ENCODE data around the gene ERBIN. TPM values are rescaled to one million over a fixed set of nuclear protein-coding genes. Genes with fewer than 3 reads are reported as not detected.
"Not testable (repeated sequence)": the region's sequence is repeated elsewhere in the genome, so short reads cannot be mapped to it uniquely, and the experiment has no call there.

The ERBIN gene
- 10 to 100 TPM; 40.8 to 40.9 TPM for total RNA-seq

- H3K27me3 Mint-ChIP-seq = peaks cover 13% of the 10 kb centered on the region
- H3K9me3 Mint-ChIP-seq (ENCODE audit: low read depth) = no peaks in the 10 kb centered on the region
- H3K36me3 Mint-ChIP-seq = peaks cover 12% of the 10 kb centered on the region
- ATAC-seq (peak; percentile 48), DNase-seq (peak; percentile 82)
- CTCF ChIA-PET = interaction anchor here (0.9 to 1.2 kb wide), 2 partner anchors 100 to 183 kb away, joined by 3 to 4 read pairs; no protein-coding TSS in a partner anchor
- peak within 1 kb of the TSS; percentile 95 for H3K27ac Mint-ChIP-seq
- peak within 1 kb of the TSS; percentile 99 for H3K4me3 Mint-ChIP-seq
- peaks cover 24% of the 10 kb centered on the region for H3K4me1 Mint-ChIP-seq
Observed at GRCh38 chr5:65926276-65926783, at the start of gene ERBIN. Gene ERBIN, plus strand, starts transcription at chr5:65926575. Its CDS starts 66,144 bp downstream, at chr5:65992719.

GRCh38 chr5:65876970-65877369, 49.4 kb upstream of the ERBIN start:
- H3K9me3 Mint-ChIP-seq (ENCODE audit: low read depth) = peaks cover 3% of the 10 kb centered on the region
- H3K36me3 Mint-ChIP-seq = peaks cover 2% of the 10 kb centered on the region
- H3K27ac Mint-ChIP-seq = no peak overlapping the region
- CTCF ChIA-PET = no interaction called here
- no peaks in the 10 kb centered on the region for H3K27me3 Mint-ChIP-seq
- ATAC-seq (no peak), DNase-seq (no peak)
- H3K4me3 Mint-ChIP-seq = no peak overlapping the region
- H3K4me1 Mint-ChIP-seq = no peaks in the 10 kb centered on the region

GRCh38 chr5:65879668-65880256, 46.6 kb upstream of the ERBIN start:
- CTCF ChIA-PET; DNase-seq; H3K9me3 Mint-ChIP-seq (ENCODE audit: low read depth); H3K4me1 Mint-ChIP-seq; H3K36me3 Mint-ChIP-seq; H3K4me3 Mint-ChIP-seq; H3K27me3 Mint-ChIP-seq; H3K27ac Mint-ChIP-seq: not testable (repeated sequence)
- peak; percentile 36 for ATAC-seq

GRCh38 chr5:65880496-65881072, 45.8 kb upstream of the ERBIN start:
- CTCF ChIA-PET = no interaction called here
- Mint-ChIP-seq H3K27ac (no peak overlapping the region), H3K36me3 (peaks cover 2% of the 10 kb centered on the region), H3K9me3 (ENCODE audit: low read depth) (peaks cover 3% of the 10 kb centered on the region), H3K4me1 (no peaks in the 10 kb centered on the region), H3K4me3 (no peak overlapping the region), H3K27me3 (no peaks in the 10 kb centered on the region)
- ATAC-seq (no peak), DNase-seq (no peak)

- peaks cover 3% of the 10 kb centered on the region for H3K9me3 Mint-ChIP-seq (ENCODE audit: low read depth)
- peaks cover 2% of the 10 kb centered on the region for H3K36me3 Mint-ChIP-seq
- no peak overlapping the region for H3K27ac Mint-ChIP-seq
- H3K27me3 Mint-ChIP-seq = no peaks in the 10 kb centered on the region
- CTCF ChIA-PET = no interaction called here
- no peak overlapping the region for H3K4me3 Mint-ChIP-seq
- DNase-seq (no peak), ATAC-seq (no peak)
- no peaks in the 10 kb centered on the region for H3K4me1 Mint-ChIP-seq
Observed at GRCh38 chr5:65882278-65882677, 44.1 kb upstream of the ERBIN start.

- H3K4me1 Mint-ChIP-seq = no peaks in the 10 kb centered on the region
- peaks cover 1% of the 10 kb centered on the region for H3K9me3 Mint-ChIP-seq (ENCODE audit: low read depth)
- no peak overlapping the region for H3K4me3 Mint-ChIP-seq
- no peak for DNase-seq
- no peaks in the 10 kb centered on the region for H3K27me3 Mint-ChIP-seq
- ATAC-seq = no peak
- no peak overlapping the region for H3K27ac Mint-ChIP-seq
- CTCF ChIA-PET = interaction anchor here (0.9 kb wide), 1 partner anchor 131 kb away, joined by 3 read pairs; no protein-coding TSS in a partner anchor
- H3K36me3 Mint-ChIP-seq = peaks cover 1% of the 10 kb centered on the region
Observed at GRCh38 chr5:65883461-65883860, 42.9 kb upstream of the ERBIN start.

GRCh38 chr5:65886387-65886786, 40.0 kb upstream of the ERBIN start:
- CTCF ChIA-PET = no interaction called here
- H3K36me3 Mint-ChIP-seq = no peaks in the 10 kb centered on the region
- DNase-seq (no peak), ATAC-seq (no peak)
- H3K4me1 Mint-ChIP-seq = no peaks in the 10 kb centered on the region
- no peaks in the 10 kb centered on the region for H3K9me3 Mint-ChIP-seq (ENCODE audit: low read depth)
- H3K27ac Mint-ChIP-seq = no peak overlapping the region
- H3K27me3 Mint-ChIP-seq = no peaks in the 10 kb centered on the region
- H3K4me3 Mint-ChIP-seq = no peak overlapping the region

- CTCF ChIA-PET; H3K27me3 Mint-ChIP-seq; DNase-seq; H3K27ac Mint-ChIP-seq; H3K9me3 Mint-ChIP-seq (ENCODE audit: low read depth); ATAC-seq; H3K4me3 Mint-ChIP-seq; H3K4me1 Mint-ChIP-seq; H3K36me3 Mint-ChIP-seq: not testable (repeated sequence)
Observed at GRCh38 chr5:65892024-65892423, 34.4 kb upstream of the ERBIN start.

GRCh38 chr5:65892801-65893200, 33.6 kb upstream of the ERBIN start:
- CTCF ChIA-PET = no interaction called here
- no peak overlapping the region for H3K4me3 Mint-ChIP-seq
- H3K36me3 Mint-ChIP-seq = no peaks in the 10 kb centered on the region
- H3K27ac Mint-ChIP-seq = no peak overlapping the region
- ATAC-seq (no peak), DNase-seq (no peak)
- H3K27me3 Mint-ChIP-seq = peaks cover 2% of the 10 kb centered on the region
- no peaks in the 10 kb centered on the region for H3K4me1 Mint-ChIP-seq
- no peaks in the 10 kb centered on the region for H3K9me3 Mint-ChIP-seq (ENCODE audit: low read depth)

- CTCF ChIA-PET = no interaction called here
- Mint-ChIP-seq H3K4me1 (no peaks in the 10 kb centered on the region), H3K9me3 (ENCODE audit: low read depth) (no peaks in the 10 kb centered on the region), H3K27me3 (peaks cover 3% of the 10 kb centered on the region), H3K4me3 (no peak overlapping the region), H3K36me3 (no peaks in the 10 kb centered on the region), H3K27ac (no peak overlapping the region)
- DNase-seq (no peak), ATAC-seq (no peak)
Observed at GRCh38 chr5:65893749-65894430, 32.5 kb upstream of the ERBIN start.

GRCh38 chr5:65895891-65896290, 30.5 kb upstream of the ERBIN start:
- Mint-ChIP-seq H3K4me3 (no peak overlapping the region), H3K9me3 (ENCODE audit: low read depth) (no peaks in the 10 kb centered on the region), H3K27ac (no peak overlapping the region), H3K27me3 (peaks cover 6% of the 10 kb centered on the region), H3K36me3 (no peaks in the 10 kb centered on the region), H3K4me1 (no peaks in the 10 kb centered on the region)
- DNase-seq (no peak), ATAC-seq (no peak)
- CTCF ChIA-PET = interaction anchor here (0.9 kb wide), 1 partner anchor 84 kb away, joined by 3 read pairs; no protein-coding TSS in a partner anchor

GRCh38 chr5:65900746-65901145, 25.6 kb upstream of the ERBIN start:
- no peak for ATAC-seq
- DNase-seq = no peak
- CTCF ChIA-PET = no interaction called here
- Mint-ChIP-seq H3K4me1 (peaks cover 6% of the 10 kb centered on the region), H3K9me3 (ENCODE audit: low read depth) (no peaks in the 10 kb centered on the region), H3K36me3 (no peaks in the 10 kb centered on the region), H3K27me3 (peaks cover 6% of the 10 kb centered on the region), H3K4me3 (no peak overlapping the region), H3K27ac (no peak overlapping the region)

- DNase-seq (no peak), ATAC-seq (no peak)
- Mint-ChIP-seq H3K27me3 (peaks cover 6% of the 10 kb centered on the region), H3K36me3 (no peaks in the 10 kb centered on the region), H3K4me1 (peaks cover 6% of the 10 kb centered on the region), H3K9me3 (ENCODE audit: low read depth) (no peaks in the 10 kb centered on the region), H3K4me3 (no peak overlapping the region), H3K27ac (no peak overlapping the region)
- CTCF ChIA-PET = no interaction called here
Observed at GRCh38 chr5:65902104-65902503, 24.3 kb upstream of the ERBIN start.

- Mint-ChIP-seq H3K36me3 (no peaks in the 10 kb centered on the region), H3K27ac (no peak overlapping the region), H3K27me3 (peaks cover 3% of the 10 kb centered on the region), H3K9me3 (ENCODE audit: low read depth) (no peaks in the 10 kb centered on the region), H3K4me3 (no peak overlapping the region), H3K4me1 (peaks cover 6% of the 10 kb centered on the region)
- ATAC-seq (no peak), DNase-seq (no peak)
- CTCF ChIA-PET = no interaction called here
Observed at GRCh38 chr5:65903581-65903980, 22.8 kb upstream of the ERBIN start.

All from activated CD8-positive, alpha-beta memory T cell treated with anti-CD3 and anti-CD28 coated beads, Interleukin-2, amount 10 ng/mL, durations not matched to agents 7 days and 5 days (primary cell).